Measurements from ENCODE around the gene ZNF394.
"Not testable (repeated sequence)": the region's sequence is repeated elsewhere in the genome, so short reads cannot be mapped to it uniquely, and the experiment has no call there.

The ZNF394 gene

DNA sequence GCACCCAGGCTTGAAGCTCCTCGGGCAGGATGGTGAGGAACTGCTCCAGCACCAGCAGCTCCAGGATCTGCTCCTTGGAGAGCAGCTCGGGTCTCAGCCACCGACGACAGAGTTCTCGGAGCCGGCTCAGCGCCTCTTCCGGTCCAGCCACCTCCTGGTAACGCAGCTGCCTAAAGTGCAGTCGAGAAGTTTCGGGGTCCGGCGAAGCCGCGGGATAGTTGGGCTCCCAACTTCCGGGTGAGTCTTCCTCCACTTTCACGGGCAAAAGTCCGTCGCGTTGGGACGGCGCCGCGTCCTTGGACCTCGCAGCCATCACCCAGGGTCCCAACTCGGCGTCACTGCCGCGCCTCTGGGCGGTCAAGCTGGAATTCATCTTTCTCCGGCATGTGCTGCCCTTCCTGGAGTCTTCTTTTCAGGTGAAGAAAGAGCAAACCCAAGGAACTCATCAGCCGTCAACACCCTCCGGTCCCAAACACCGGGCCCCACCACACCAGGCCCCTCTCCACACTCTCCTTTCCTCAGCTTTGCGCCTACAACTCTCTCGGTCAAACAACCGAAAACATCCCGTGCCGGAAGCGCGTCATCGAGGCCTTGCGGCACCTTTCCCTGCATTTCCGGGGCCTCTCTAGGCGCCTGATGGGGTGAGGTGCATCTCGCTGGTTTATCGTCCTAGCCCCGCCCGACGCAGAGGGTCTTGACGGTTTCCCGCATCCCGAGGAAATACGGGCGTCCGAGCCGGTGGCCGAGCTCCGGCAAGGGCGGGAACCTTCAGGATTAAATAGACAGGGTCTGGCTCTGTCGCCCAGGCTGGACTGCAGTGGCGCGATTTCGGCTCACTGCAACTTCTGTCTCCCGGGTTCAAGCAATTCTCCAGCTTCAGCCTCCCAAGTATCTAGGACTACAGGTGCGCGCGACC, at the start of gene ZNF394:
Gene ZNF394 (minus strand): TSS at position 561 of the 916 bp plus-strand sequence. CDS start 188 bp downstream, at position 373.
- peaks cover 11% of the 10 kb centered on the region for H3K4me1 Mint-ChIP-seq
- peaks cover 15% of the 10 kb centered on the region for H3K36me3 Mint-ChIP-seq
- peak within 1 kb of the TSS; percentile 97 for H3K27ac Mint-ChIP-seq
- H3K4me3 Mint-ChIP-seq, result peak within 1 kb of the TSS; percentile 98
- H3K27me3 Mint-ChIP-seq, result no peaks in the 10 kb centered on the region
- no peaks in the 10 kb centered on the region for H3K9me3 Mint-ChIP-seq
- ATAC-seq (ENCODE audit: low read depth), result peak; percentile 47
- DNase-seq (ENCODE audit: low spot score in 2 of 2), result peak; percentile 78 to 82

DNA sequence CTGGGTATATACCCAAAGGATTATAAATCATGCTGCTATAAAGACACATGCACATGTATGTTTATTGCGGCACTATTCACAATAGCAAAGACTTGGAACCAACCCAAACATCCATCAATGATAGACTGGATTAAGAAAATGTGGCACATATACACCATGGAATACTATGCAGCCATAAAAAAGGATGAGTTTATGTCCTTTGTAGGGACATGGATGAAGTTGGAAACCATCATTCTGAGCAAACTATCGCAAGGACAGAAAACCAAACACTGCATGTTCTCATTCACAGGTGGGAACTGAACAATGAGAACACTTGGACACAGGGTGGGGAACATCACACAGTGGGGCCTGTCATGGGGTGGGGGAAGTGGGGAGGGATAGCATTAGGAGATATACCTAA, 49.5 kb upstream of the ZNF394 start:
- DNase-seq (ENCODE audit: low spot score in 2 of 2); H3K27ac Mint-ChIP-seq; H3K4me3 Mint-ChIP-seq; H3K27me3 Mint-ChIP-seq; H3K9me3 Mint-ChIP-seq; ATAC-seq (ENCODE audit: low read depth): not testable (repeated sequence)
- Mint-ChIP-seq H3K36me3 (peaks cover 23% of the 10 kb centered on the region), H3K4me1 (peaks cover 11% of the 10 kb centered on the region)

DNA sequence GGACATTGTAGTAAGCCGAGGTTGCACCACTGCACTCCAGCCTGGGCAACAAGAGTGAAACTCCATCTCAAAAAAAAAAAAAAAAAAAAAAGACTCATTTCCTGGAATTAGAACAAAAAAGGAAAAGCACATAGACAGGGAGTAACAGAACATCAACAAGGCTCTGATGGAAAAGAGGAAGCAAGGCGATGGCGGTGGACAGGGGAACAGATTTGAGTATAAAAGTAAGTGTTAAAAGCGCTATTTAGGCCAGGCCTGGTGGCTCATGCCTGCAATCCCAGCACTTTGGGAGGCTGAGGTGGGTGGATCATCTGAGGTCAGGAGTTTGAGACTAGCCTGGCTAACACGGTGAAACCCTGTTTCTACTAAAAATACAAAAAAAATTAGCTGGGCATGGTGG, 45.2 kb upstream of the ZNF394 start:
- not testable (repeated sequence) for H3K27ac Mint-ChIP-seq; H3K27me3 Mint-ChIP-seq; DNase-seq (ENCODE audit: low spot score in 2 of 2); ATAC-seq (ENCODE audit: low read depth); H3K9me3 Mint-ChIP-seq; H3K4me1 Mint-ChIP-seq; H3K4me3 Mint-ChIP-seq
- peaks cover 21% of the 10 kb centered on the region for H3K36me3 Mint-ChIP-seq

DNA sequence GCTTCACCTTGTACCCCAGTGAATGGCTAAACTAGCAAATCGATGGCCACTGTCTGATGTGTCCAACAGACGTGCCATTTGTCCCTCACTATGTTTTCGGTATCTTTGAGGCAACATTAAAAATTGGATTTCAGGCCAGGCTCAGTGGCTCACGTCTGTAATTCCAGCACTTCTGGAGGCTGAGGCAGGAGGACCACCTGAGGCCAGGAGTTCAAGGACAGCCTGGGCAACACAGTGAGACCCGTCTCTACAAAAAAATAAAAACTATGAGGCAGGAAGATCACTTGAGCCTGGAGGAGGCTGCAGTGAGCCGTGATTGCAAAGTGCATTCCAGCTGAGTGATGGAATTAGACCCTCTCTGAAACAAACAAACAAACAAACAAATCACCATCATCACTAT, 43.8 kb upstream of the ZNF394 start:
- H3K9me3 Mint-ChIP-seq, result peaks cover 7% of the 10 kb centered on the region
- ATAC-seq (ENCODE audit: low read depth), result no peak
- H3K4me3 Mint-ChIP-seq, result no peak overlapping the region

DNA sequence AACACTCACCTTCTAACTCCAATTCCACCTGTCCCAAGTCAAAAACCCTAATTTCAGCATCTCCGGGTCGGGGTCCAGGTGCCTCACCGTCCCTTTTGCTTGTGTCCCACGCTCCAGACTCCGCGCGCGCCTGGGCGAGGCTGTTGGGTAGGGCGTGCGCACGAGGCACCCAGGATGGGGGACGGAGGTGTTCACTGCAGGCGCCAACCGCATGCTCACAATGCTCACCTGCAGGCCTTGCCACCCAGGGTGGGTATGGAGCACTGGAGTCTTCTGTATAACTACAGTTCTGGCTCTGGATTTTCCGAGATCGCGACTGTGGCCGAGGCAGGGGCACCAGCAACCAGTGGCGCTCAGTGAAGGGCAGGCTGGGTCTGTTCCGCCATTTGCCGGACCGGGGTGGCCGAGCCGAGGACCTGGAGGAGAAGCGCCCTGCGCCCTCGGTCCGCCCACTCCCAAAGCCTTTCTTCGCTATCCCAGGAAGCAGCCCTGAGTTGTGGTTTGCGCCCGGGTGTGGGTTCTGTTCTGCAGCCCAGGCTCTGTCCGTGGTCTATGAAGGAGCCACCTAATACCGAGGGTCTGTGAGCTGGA, 43.1 kb upstream of the ZNF394 start:
- Mint-ChIP-seq H3K36me3 (peaks cover 17% of the 10 kb centered on the region), H3K27me3 (no peaks in the 10 kb centered on the region), H3K4me3 (no peak overlapping the region), H3K9me3 (peaks cover 7% of the 10 kb centered on the region), H3K27ac (no peak overlapping the region), H3K4me1 (no peaks in the 10 kb centered on the region)
- DNase-seq (ENCODE audit: low spot score in 2 of 2) (no peak), ATAC-seq (ENCODE audit: low read depth) (no peak)

More for the DNA sequence above, 43.8 kb upstream of the ZNF394 start:
- Mint-ChIP-seq H3K27me3 (no peaks in the 10 kb centered on the region), H3K36me3 (peaks cover 17% of the 10 kb centered on the region), H3K27ac (no peak overlapping the region), H3K4me1 (no peaks in the 10 kb centered on the region)
- no peak for DNase-seq (ENCODE audit: low spot score in 2 of 2)

DNA sequence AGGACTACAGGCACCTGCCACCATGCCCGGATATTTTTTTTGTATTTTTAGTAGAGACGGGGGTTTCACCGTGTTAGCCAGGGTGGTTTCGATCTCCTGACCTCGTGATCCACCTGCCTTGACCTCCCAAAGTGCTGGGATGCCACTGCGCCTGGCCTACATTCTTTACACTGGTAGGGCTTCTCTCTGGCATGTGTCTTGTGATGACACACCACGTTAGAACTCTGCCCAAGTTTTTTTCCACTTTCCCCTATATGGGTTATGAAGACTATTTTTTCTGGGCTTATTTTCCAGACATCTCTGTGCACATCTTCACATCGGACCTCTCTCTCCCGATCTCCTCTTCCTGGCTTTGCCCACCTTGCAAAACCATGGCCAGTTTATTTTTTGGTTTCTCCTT, 41.1 kb upstream of the ZNF394 start:
- Mint-ChIP-seq H3K27ac (no peak overlapping the region), H3K36me3 (peaks cover 10% of the 10 kb centered on the region), H3K4me3 (no peak overlapping the region), H3K27me3 (no peaks in the 10 kb centered on the region), H3K4me1 (no peaks in the 10 kb centered on the region), H3K9me3 (peaks cover 7% of the 10 kb centered on the region)
- ATAC-seq (ENCODE audit: low read depth) (no peak), DNase-seq (ENCODE audit: low spot score in 2 of 2) (no peak)

DNA sequence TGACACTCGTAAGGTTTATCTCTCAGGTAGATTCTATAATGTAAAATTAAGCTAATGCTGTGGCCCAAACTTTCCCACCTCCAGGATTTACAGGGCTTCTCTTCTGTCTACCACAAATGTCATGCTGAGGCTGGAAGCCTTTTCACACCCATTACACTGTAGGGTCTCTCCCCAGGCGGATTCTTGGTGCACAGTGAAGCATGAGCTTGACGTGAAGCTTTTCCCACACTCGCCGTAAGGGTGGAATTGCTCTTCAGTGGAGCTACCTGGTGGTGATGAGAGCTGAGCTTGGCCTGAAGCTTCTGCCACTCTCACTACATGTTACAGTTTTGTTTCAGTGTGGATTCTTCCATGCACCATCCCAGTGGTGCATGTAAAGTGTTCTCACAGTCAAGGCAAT, 40.5 kb upstream of the ZNF394 start:
- DNase-seq (ENCODE audit: low spot score in 2 of 2) (no peak), ATAC-seq (ENCODE audit: low read depth) (no peak)
- H3K4me1 Mint-ChIP-seq, result no peaks in the 10 kb centered on the region
- H3K36me3 Mint-ChIP-seq, result peaks cover 10% of the 10 kb centered on the region
- H3K9me3 Mint-ChIP-seq, result peaks cover 11% of the 10 kb centered on the region
- H3K4me3 Mint-ChIP-seq, result no peak overlapping the region
- no peaks in the 10 kb centered on the region for H3K27me3 Mint-ChIP-seq
- H3K27ac Mint-ChIP-seq, result no peak overlapping the region

DNA sequence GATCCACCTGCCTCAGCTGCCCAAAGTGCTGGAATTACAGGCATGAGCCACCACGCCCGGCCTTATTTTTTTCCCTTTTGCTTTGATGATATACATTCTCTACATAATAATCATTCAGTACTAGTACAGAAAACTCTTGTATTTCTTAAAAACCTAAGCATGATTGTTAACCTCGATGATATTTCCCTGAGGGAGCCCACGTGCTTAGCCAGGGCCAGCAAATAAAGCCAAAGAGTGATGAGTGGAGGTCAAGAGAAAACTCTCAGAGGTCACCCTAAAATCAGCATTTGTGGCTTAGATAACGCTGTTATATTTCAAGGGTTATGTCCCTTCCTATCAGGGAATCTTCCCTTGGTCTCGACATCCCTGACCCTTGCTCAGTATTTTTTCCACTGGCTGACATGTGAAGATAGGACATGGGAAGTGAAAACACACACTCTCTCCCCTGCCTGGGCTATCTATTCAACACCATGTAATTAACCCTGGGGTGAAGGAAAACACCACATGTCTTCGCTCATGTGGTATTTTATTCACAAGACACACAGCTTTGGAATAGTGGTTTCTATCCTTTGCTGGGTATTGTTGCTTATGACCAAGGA, 39.2 kb upstream of the ZNF394 start:
- no peak overlapping the region for H3K4me3 Mint-ChIP-seq

DNA sequence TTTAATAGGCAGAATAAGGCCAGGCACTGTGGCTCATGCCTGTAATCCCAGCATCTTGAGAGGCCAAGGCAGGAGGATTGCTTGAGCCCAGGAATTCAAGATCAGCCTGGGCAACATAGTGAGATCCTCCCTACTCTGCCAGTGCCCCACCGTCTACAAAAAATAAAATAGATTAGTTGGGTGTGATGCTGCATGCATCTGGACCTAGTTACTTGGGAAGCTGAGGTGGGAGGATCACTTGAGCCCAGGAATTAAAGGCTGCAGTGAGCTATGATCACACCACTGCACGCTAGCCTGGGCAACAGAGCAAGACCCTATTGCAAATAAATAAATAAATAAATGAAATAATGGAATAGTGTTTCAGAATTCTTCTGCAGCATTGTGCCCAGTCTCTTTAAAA, 35.6 kb upstream of the ZNF394 start:
- H3K36me3 Mint-ChIP-seq, result peaks cover 23% of the 10 kb centered on the region
- no peak overlapping the region for H3K27ac Mint-ChIP-seq
- no peaks in the 10 kb centered on the region for H3K4me1 Mint-ChIP-seq
- DNase-seq (ENCODE audit: low spot score in 2 of 2) (no peak), ATAC-seq (ENCODE audit: low read depth) (no peak)
- no peaks in the 10 kb centered on the region for H3K27me3 Mint-ChIP-seq
- H3K4me3 Mint-ChIP-seq, result no peak overlapping the region
- peaks cover 17% of the 10 kb centered on the region for H3K9me3 Mint-ChIP-seq

More for the DNA sequence above, 39.2 kb upstream of the ZNF394 start:
- Mint-ChIP-seq H3K27me3 (no peaks in the 10 kb centered on the region), H3K27ac (no peak overlapping the region), H3K36me3 (peaks cover 8% of the 10 kb centered on the region), H3K4me1 (no peaks in the 10 kb centered on the region), H3K9me3 (peaks cover 11% of the 10 kb centered on the region)
- ATAC-seq (ENCODE audit: low read depth) (no peak), DNase-seq (ENCODE audit: low spot score in 2 of 2) (no peak)

DNA sequence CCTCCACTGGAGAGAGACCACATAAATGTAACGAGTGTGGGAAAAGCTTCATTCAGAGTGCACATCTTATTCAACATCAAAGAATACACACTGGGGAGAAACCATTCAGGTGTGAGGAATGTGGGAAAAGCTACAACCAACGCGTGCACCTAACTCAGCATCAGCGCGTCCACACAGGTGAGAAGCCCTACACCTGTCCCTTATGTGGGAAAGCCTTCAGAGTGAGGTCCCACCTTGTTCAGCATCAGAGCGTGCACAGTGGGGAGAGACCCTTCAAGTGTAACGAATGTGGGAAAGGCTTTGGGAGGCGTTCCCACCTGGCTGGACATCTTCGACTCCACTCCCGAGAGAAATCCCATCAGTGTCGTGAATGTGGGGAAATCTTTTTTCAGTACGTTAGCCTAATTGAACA, 31.3 kb upstream of the ZNF394 start:
- no peak for DNase-seq (ENCODE audit: low spot score in 2 of 2)
- H3K4me1 Mint-ChIP-seq, result no peaks in the 10 kb centered on the region
- no peak for ATAC-seq (ENCODE audit: low read depth)
- peaks cover 43% of the 10 kb centered on the region for H3K36me3 Mint-ChIP-seq
- H3K9me3 Mint-ChIP-seq, result peaks cover 20% of the 10 kb centered on the region
- no peak overlapping the region for H3K4me3 Mint-ChIP-seq
- no peak overlapping the region for H3K27ac Mint-ChIP-seq
- H3K27me3 Mint-ChIP-seq, result no peaks in the 10 kb centered on the region

DNA sequence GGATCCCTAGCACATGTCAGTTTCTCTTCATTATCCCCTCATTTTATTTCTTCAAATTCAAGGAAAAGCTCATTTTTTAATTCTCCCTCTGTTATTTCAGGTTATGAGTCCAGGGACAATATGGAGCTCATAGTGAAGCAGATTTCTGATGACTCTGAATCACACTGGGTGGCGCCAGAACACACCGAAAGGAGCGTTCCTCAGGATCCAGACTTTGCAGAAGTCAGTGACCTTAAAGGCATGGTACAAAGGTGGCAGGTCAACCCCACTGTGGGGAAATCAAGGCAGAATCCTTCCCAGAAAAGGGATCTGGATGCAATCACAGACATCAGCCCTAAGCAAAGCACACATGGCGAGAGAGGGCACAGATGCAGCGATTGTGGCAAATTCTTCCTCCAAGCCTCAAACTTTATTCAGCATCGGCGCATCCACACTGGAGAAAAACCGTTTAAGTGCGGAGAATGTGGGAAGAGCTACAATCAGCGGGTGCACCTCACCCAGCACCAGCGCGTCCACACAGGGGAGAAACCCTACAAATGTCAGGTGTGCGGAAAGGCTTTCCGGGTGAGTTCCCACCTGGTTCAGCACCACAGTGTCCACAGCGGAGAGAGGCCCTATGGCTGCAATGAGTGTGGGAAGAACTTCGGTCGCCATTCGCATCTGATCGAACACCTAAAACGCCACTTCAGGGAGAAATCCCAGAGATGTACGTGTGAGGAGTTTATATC, 25.8 kb upstream of the ZNF394 start:
- Mint-ChIP-seq H3K36me3 (peaks cover 39% of the 10 kb centered on the region), H3K27ac (no peak overlapping the region), H3K4me3 (no peak overlapping the region), H3K9me3 (peaks cover 6% of the 10 kb centered on the region), H3K27me3 (no peaks in the 10 kb centered on the region), H3K4me1 (peaks cover 4% of the 10 kb centered on the region)
- ATAC-seq (ENCODE audit: low read depth), result no peak
- no peak for DNase-seq (ENCODE audit: low spot score in 2 of 2)

DNA sequence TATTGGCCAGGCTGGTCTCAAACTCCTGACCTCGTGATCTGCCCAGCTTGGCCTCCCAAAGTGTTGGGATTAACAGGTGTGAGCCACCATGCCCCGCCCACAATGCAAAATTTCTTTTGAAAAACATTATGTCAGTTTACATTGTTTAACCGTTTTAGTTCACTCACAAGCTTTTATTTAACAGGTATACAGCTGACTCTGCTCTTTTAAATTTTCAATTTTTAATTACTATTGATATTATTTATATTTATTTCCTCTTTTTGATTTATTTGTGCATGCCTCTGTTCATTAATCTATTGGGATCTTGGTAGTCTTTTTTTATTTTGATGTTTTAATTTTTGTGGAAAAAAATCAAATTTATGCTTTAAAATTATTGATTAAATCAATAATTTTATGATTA, 21.3 kb upstream of the ZNF394 start:
- ATAC-seq (ENCODE audit: low read depth) (no peak), DNase-seq (ENCODE audit: low spot score in 2 of 2) (no peak)
- no peaks in the 10 kb centered on the region for H3K27me3 Mint-ChIP-seq
- H3K4me1 Mint-ChIP-seq, result peaks cover 4% of the 10 kb centered on the region
- H3K4me3 Mint-ChIP-seq, result no peak overlapping the region
- H3K27ac Mint-ChIP-seq, result no peak overlapping the region
- peaks cover 25% of the 10 kb centered on the region for H3K36me3 Mint-ChIP-seq
- H3K9me3 Mint-ChIP-seq, result no peaks in the 10 kb centered on the region

DNA sequence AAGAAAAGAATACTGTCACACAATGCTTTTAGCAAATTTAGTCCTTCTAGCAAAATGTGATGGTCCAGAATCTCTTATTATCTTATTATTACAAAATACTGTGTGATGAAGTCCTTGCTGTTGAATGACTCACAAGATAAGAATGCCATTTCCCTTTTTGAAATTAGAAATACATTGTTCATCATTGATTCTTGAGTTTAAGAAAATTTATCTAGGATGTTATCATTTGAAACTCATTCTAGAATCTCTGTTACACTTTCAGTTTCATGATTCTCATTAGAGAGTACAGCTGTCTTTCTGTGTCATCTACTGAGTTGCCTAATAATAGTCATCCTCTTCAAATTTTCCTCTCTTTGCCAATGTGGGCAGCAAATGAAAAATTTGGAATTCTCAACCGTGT, 14.0 kb upstream of the ZNF394 start:
- peaks cover 8% of the 10 kb centered on the region for H3K4me1 Mint-ChIP-seq
- no peaks in the 10 kb centered on the region for H3K9me3 Mint-ChIP-seq
- no peak overlapping the region for H3K27ac Mint-ChIP-seq
- peaks cover 22% of the 10 kb centered on the region for H3K36me3 Mint-ChIP-seq
- no peak overlapping the region for H3K4me3 Mint-ChIP-seq
- no peak for ATAC-seq (ENCODE audit: low read depth)
- H3K27me3 Mint-ChIP-seq, result no peaks in the 10 kb centered on the region
- no peak for DNase-seq (ENCODE audit: low spot score in 2 of 2)

DNA sequence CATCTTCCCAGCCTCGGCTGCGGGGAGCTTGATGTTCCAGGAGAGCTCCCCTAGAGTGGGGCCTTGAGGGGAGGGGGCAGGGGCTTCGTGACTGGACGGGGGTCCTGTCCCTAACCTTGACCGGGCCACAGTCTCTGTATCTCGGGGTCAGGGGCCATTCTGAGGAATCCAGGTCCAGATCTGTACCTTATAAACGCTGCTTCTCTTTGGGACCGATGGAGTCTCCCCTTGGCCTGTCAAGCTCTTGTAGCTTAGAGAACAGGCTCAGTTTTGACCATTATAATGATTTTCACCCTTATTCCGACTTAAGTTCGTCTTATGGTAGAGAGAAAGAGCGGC, 5.2 kb upstream of the ZNF394 start:
- Mint-ChIP-seq H3K9me3 (no peaks in the 10 kb centered on the region), H3K27me3 (no peaks in the 10 kb centered on the region), H3K36me3 (no peaks in the 10 kb centered on the region), H3K4me3 (peak overlapping the region; percentile 96), H3K27ac (peak overlapping the region; percentile 85), H3K4me1 (peaks cover 12% of the 10 kb centered on the region)
- DNase-seq (ENCODE audit: low spot score in 2 of 2) (no peak), ATAC-seq (ENCODE audit: low read depth) (no peak)
